Lower leg skin (tissue), 4 donors: Measurements from ENCODE around the gene GNLY. TPM values are rescaled to one million over a fixed set of nuclear protein-coding genes. Genes with fewer than 3 reads are reported as not detected.

Experiments used
- DNase-seq, 2 donors: peaks; one replicate each; pipeline ENCODE4 v3.0.0-alpha.2; 2019; ENCODE audit warnings: low spot score in 2 of 2
- H3K4me3 ChIP-seq: fragments of 200-600 bp; sonication (generic); 2 replicates; pipeline ENCODE4 v1.5.1; 2017; ENCODE audit warnings: mild to moderate bottlenecking, low read depth; ENCODE audit not compliant: poor library complexity, severe bottlenecking
- CTCF ChIP-seq, 3 donors: fragments of 450-650 bp; IDR thresholded peaks; one replicate each; pipeline ENCODE4 v1.5.1; 2016; ENCODE audit warnings: antibody characterized with exemption in 3 of 3, mild to moderate bottlenecking in 3 of 3, moderate library complexity in 2 of 3
- POLR2A ChIP-seq, 2 donors: fragments of 450-650 bp; IDR thresholded peaks; one replicate each; pipeline ENCODE4 v1.6.1; 2016 to 2017; ENCODE audit warnings: antibody characterized with exemption in 2 of 2, mild to moderate bottlenecking in 1 of 2, moderate library complexity in 1 of 2
- WGBS, 2 donors: methylation state at CpG; one replicate each; pipeline ENCODE4 v1.1.5; 2018; 5-methylcytosine and 5-hydroxymethylcytosine counted together
- intact Hi-C: fragments of 100-400 bp; cut with DNase I; formaldehyde crosslinking; loops from one replicate; pipeline ENCODE4 v1.15.0; 2023; ENCODE audit warnings: low total_unique reads
- total RNA-seq, 4 donors: library from RNA; depleted of rRNA; stranded (reverse); fragments of >200 nt; gene quantifications; one replicate each; pipeline ENCODE4 v1.1.0, GENCODE V29; 2016

GNLY gene
- total RNA-seq, 4 donors from 2014 or later, result 0.42 to 3.6 (median 1.3) TPM; not detected in 1

GRCh38 chr2:85732467-85733120, 38.4 kb downstream of the GNLY start:
- no peak for TF ChIP-seq POLR2A (IDR thresholded peaks at IDR 0.05)
- no peak for TF ChIP-seq CTCF (IDR thresholded peaks at IDR 0.05)
- intact Hi-C loops, result no loop called here
- no peak overlapping the region for H3K4me3 ChIP-seq
- WGBS, 2 donors, result 61 to 71% methylated on average over 2 of the region's 2 CpGs
- DNase-seq, result no peak

GRCh38 chr2:85733121-85733960, 39.2 kb downstream of the GNLY start:
- TF ChIP-seq CTCF (IDR thresholded peaks at IDR 0.05) (no peak), POLR2A (IDR thresholded peaks at IDR 0.05) (no peak)
- H3K4me3 ChIP-seq, result no peak overlapping the region
- WGBS, 2 donors, result 80 to 88% methylated on average over 14 to 17 of the region's 18 CpGs
- DNase-seq, result no peak
- intact Hi-C loops, result no loop called here

GRCh38 chr2:85734015-85734414, 39.9 kb downstream of the GNLY start:
- WGBS, 2 donors, result 96% methylated on average over 4 of the region's 4 CpGs
- intact Hi-C loops, result no loop called here
- H3K4me3 ChIP-seq, result no peak overlapping the region
- no peak for TF ChIP-seq POLR2A (IDR thresholded peaks at IDR 0.05)
- no peak for TF ChIP-seq CTCF (IDR thresholded peaks at IDR 0.05)
- no peak for DNase-seq

- no peak overlapping the region for H3K4me3 ChIP-seq
- DNase-seq, result no peak
- 79% methylated on average over 5 of the region's 5 CpGs for WGBS, 2 donors
- TF ChIP-seq POLR2A (IDR thresholded peaks at IDR 0.05) (no peak), CTCF (IDR thresholded peaks at IDR 0.05) (no peak)
- intact Hi-C loops, result no loop called here
Measured at GRCh38 chr2:85734942-85735608, 40.9 kb downstream of the GNLY start.

- no peak overlapping the region for H3K4me3 ChIP-seq
- no peak for TF ChIP-seq CTCF (IDR thresholded peaks at IDR 0.05)
- DNase-seq, result no peak
- intact Hi-C loops, result no loop called here
Measured at GRCh38 chr2:85735691-85736090, 41.5 kb downstream of the GNLY start.
